ENCODE results near the gene DEPDC4. TPM values are rescaled to one million over a fixed set of nuclear protein-coding genes. Genes with fewer than 3 reads are reported as not detected.
"Not testable (repeated sequence)": the region's sequence is repeated elsewhere in the genome, so short reads cannot be mapped to it uniquely, and the experiment has no call there.

DEPDC4 gene
- total RNA-seq, 2 experiments from 2014 or later, result 1.4 to 4.1 TPM

DNA sequence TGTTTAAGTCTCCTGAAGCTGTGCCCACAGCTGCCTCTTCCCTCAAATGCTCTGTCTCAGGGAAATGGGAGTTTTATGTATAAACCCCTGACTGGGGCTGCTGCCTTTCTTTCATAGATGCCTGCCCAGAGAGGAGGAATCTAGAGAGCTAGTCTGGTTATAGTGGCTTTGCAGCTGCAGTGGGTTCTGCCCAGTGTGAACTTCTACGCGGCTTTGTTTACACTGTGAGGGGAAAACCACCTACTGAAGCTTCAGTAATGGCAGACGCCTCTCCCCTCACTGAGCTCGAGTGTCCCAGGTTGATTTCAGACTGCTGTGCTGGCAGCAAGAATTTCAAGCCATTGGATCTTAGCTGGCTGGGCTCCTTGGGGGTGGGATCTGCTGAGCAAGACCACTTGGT is 37.0 kb upstream of the DEPDC4 start:
- BruUV-seq (replicated peaks), result no TSS peak
- DNase-seq (ENCODE audit: low spot score), result no peak
- H3K9me2 ChIP-seq (ENCODE audit: insufficient read depth, low read length), result no peaks in the 10 kb centered on the region
- H2AFZ ChIP-seq (ENCODE audit: low read length), result no peak overlapping the region
- no peaks in the 10 kb centered on the region for H3K4me1 ChIP-seq (ENCODE audit: insufficient read depth, low read length, poor library complexity, severe bottlenecking)
- ChIA-PET POLR2A (interaction anchor here (1.0 kb wide), 1 partner anchor 37 kb away, joined by 3 read pairs; the partner anchor contains the start of gene DEPDC4), CTCF (ENCODE audit: unreplicated experiment) (no interaction called here)
- H3K36me3 ChIP-seq (ENCODE audit: insufficient read depth, low read length), result peaks cover 39% of the 10 kb centered on the region
- H3K4me3 ChIP-seq (ENCODE audit: low read depth, low read length, poor library complexity, severe bottlenecking), result no peak overlapping the region
- peaks cover 8% of the 10 kb centered on the region; the same call in 1 of the 2 replicates for H3K9me3 ChIP-seq (ENCODE audit: low read length)
- TF ChIP-seq CTCF (conservative IDR thresholded peaks at IDR 0.05; ENCODE audit: low read length), result no peak
- no peak for TF ChIP-seq EZH2phosphoT487 (IDR thresholded peaks at IDR 0.05; ENCODE audit: borderline replicate concordance, low read depth, low read length)
- no peak overlapping the region for H3K4me2 ChIP-seq (ENCODE audit: low read length)
- no peaks in the 10 kb centered on the region for H4K20me1 ChIP-seq (ENCODE audit: insufficient read depth, low read length)
- no peak overlapping the region for H3K27ac ChIP-seq (ENCODE audit: low read depth, low read length, poor library complexity, severe bottlenecking)
- H3K79me2 ChIP-seq (ENCODE audit: insufficient read depth, low read depth, low read length), result no peaks in the 10 kb centered on the region
- intact Hi-C loops (cut with micrococcal nuclease; ENCODE audit: unreplicated experiment), result no loop called here

DNA sequence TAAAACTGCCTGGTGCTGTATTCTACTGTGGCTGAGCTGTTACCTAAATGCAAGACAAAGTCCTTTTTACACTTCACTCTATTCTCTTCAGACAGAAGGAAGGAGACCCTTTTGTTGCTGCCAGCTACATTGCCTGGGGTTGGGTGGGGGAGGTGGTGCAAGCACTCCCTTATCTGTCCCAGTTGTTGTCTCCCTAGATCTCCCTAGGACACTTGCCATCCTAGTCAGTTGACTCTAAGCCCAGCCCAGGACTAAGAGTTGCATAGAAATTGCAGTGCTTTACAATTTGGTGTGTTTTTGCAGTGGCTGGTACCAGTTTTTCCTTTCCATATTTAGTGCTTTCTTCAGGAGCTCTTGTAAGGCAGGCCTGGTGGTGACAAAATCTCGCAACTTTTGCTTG is 35.2 kb upstream of the DEPDC4 start:
- ChIA-PET CTCF (ENCODE audit: unreplicated experiment) (no interaction called here), POLR2A (no interaction called here)
- DNase-seq (ENCODE audit: low spot score), result no peak
- no peaks in the 10 kb centered on the region for H3K4me1 ChIP-seq (ENCODE audit: insufficient read depth, low read length, poor library complexity, severe bottlenecking)
- intact Hi-C loops (cut with micrococcal nuclease; ENCODE audit: unreplicated experiment), result no loop called here
- H2AFZ ChIP-seq (ENCODE audit: low read length), result no peak overlapping the region
- no peaks in the 10 kb centered on the region for H4K20me1 ChIP-seq (ENCODE audit: insufficient read depth, low read length)
- no peak overlapping the region for H3K27ac ChIP-seq (ENCODE audit: low read depth, low read length, poor library complexity, severe bottlenecking)
- peaks cover 8% of the 10 kb centered on the region; the same call in 1 of the 2 replicates for H3K9me3 ChIP-seq (ENCODE audit: low read length)
- H3K4me3 ChIP-seq (ENCODE audit: low read depth, low read length, poor library complexity, severe bottlenecking), result no peak overlapping the region
- no TSS peak for BruUV-seq (replicated peaks)
- H3K9me2 ChIP-seq (ENCODE audit: insufficient read depth, low read length), result no peaks in the 10 kb centered on the region
- TF ChIP-seq EZH2phosphoT487 (IDR thresholded peaks at IDR 0.05; ENCODE audit: borderline replicate concordance, low read depth, low read length) (no peak), CTCF (conservative IDR thresholded peaks at IDR 0.05; ENCODE audit: low read length) (no peak)
- peaks cover 45% of the 10 kb centered on the region for H3K36me3 ChIP-seq (ENCODE audit: insufficient read depth, low read length)
- H3K79me2 ChIP-seq (ENCODE audit: insufficient read depth, low read depth, low read length), result no peaks in the 10 kb centered on the region
- no peak overlapping the region for H3K4me2 ChIP-seq (ENCODE audit: low read length)

DNA sequence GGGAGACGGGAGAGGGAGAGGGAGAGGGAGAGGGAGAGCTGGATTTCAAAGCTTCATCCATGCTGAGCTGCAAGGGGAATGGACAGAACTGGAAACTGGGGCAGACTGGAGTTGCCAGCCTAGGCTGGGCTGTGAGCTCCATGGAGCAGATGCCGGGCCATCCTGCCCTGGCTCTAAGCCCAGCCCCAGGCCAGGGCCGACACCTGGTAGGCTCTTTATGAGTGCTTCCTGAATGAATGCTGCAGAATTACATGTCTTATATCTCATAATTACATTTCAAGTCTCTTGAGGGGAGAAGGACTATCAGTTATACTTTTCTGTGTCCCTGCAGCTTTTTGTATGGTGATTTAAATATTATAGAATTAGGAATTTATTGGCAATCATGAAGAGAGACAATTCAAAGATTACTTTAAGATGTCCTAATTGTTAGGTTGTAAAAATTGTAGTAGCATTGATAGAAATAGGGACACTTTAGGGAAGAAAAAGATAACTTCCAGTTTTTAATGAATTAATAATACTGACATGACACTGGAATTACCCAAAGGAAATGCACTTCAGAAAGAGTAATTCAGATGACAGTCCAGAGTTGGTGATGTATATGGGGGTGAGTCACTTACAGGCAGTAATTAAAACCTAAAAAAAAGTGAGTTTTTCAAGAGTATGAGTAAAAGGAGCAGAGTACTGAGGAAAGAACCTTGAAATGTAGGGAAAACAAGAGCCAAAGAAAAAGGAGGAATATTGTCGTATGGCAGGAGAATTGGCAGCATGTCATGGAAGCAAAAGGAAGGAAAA is 29.1 kb upstream of the DEPDC4 start:
- H2AFZ ChIP-seq (ENCODE audit: low read length), result no peak overlapping the region
- ChIA-PET POLR2A (interaction anchor here (0.8 kb wide), 1 partner anchor 41 kb away, joined by 3 read pairs; no protein-coding TSS in a partner anchor), CTCF (ENCODE audit: unreplicated experiment) (no interaction called here)
- DNase-seq (ENCODE audit: low spot score), result no peak
- intact Hi-C loops (cut with micrococcal nuclease; ENCODE audit: unreplicated experiment), result no loop called here
- no peaks in the 10 kb centered on the region for H3K79me2 ChIP-seq (ENCODE audit: insufficient read depth, low read depth, low read length)
- H3K9me2 ChIP-seq (ENCODE audit: insufficient read depth, low read length), result no peaks in the 10 kb centered on the region
- peaks cover 6% of the 10 kb centered on the region; the same call in 1 of the 2 replicates for H3K9me3 ChIP-seq (ENCODE audit: low read length)
- H3K4me3 ChIP-seq (ENCODE audit: low read depth, low read length, poor library complexity, severe bottlenecking), result no peak overlapping the region
- H3K4me2 ChIP-seq (ENCODE audit: low read length), result no peak overlapping the region
- peaks cover 35% of the 10 kb centered on the region for H3K36me3 ChIP-seq (ENCODE audit: insufficient read depth, low read length)
- no peaks in the 10 kb centered on the region for H3K4me1 ChIP-seq (ENCODE audit: insufficient read depth, low read length, poor library complexity, severe bottlenecking)
- no TSS peak for BruUV-seq (replicated peaks)
- no peaks in the 10 kb centered on the region for H4K20me1 ChIP-seq (ENCODE audit: insufficient read depth, low read length)
- TF ChIP-seq CTCF (conservative IDR thresholded peaks at IDR 0.05; ENCODE audit: low read length) (no peak), EZH2phosphoT487 (IDR thresholded peaks at IDR 0.05; ENCODE audit: borderline replicate concordance, low read depth, low read length) (no peak)
- no peak overlapping the region for H3K27ac ChIP-seq (ENCODE audit: low read depth, low read length, poor library complexity, severe bottlenecking)

- H3K79me2 ChIP-seq (ENCODE audit: insufficient read depth, low read depth, low read length); intact Hi-C loops (cut with micrococcal nuclease; ENCODE audit: unreplicated experiment); H3K4me1 ChIP-seq (ENCODE audit: insufficient read depth, low read length, poor library complexity, severe bottlenecking); H3K9me3 ChIP-seq (ENCODE audit: low read length); H3K4me2 ChIP-seq (ENCODE audit: low read length); H3K27ac ChIP-seq (ENCODE audit: low read depth, low read length, poor library complexity, severe bottlenecking); POLR2A ChIA-PET; H3K4me3 ChIP-seq (ENCODE audit: low read depth, low read length, poor library complexity, severe bottlenecking); BruUV-seq (replicated peaks); H3K9me2 ChIP-seq (ENCODE audit: insufficient read depth, low read length); H4K20me1 ChIP-seq (ENCODE audit: insufficient read depth, low read length); H2AFZ ChIP-seq (ENCODE audit: low read length); CTCF ChIA-PET (ENCODE audit: unreplicated experiment); DNase-seq (ENCODE audit: low spot score): not testable (repeated sequence)
- peaks cover 23% of the 10 kb centered on the region for H3K36me3 ChIP-seq (ENCODE audit: insufficient read depth, low read length)
These were observed 27.5 kb upstream of the DEPDC4 start for GRCh38 chr12:100294366-100294765.
